Measurements from ENCODE around the gene PDE9A. TPM values are rescaled to one million over a fixed set of nuclear protein-coding genes. Genes with fewer than 3 reads are reported as not detected.

PDE9A gene
- total RNA-seq, 1 donor from 2014 or later: 20.7 TPM

DNA sequence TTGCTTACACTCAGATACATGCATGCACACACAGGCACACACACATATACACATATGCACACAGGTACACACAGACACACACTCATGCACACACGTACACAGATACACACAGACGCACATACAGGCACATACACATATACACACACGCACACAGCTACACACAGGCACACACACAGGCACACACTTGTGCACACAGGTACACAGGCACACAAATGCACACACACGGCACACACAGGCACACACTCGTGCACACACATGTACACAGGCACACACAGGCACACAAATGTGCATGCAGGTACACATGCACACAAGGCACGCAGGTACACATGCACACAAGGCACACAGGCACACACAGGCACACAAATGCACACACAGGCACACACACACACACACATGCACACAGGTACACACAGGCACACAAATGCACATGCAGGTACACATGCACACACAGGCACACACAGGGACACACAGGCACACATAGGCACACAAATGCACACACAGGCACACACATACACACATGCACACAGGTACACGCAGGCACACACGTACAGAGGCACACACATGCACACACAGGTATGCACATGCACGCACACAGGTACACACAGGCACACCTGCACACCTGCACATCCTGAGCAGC, 115.9 kb downstream of the PDE9A start:
- peak overlapping the region; percentile 76 for H3K4me3 Mint-ChIP-seq (ENCODE audit: unreplicated experiment)
- no peak for DNase-seq (ENCODE audit: low spot score)
- peaks cover 45% of the 10 kb centered on the region for H3K36me3 Mint-ChIP-seq (ENCODE audit: low read depth, unreplicated experiment)
- peaks cover 3% of the 10 kb centered on the region for H3K4me1 Mint-ChIP-seq (ENCODE audit: unreplicated experiment)
- TF ChIP-seq, protein P1, sequence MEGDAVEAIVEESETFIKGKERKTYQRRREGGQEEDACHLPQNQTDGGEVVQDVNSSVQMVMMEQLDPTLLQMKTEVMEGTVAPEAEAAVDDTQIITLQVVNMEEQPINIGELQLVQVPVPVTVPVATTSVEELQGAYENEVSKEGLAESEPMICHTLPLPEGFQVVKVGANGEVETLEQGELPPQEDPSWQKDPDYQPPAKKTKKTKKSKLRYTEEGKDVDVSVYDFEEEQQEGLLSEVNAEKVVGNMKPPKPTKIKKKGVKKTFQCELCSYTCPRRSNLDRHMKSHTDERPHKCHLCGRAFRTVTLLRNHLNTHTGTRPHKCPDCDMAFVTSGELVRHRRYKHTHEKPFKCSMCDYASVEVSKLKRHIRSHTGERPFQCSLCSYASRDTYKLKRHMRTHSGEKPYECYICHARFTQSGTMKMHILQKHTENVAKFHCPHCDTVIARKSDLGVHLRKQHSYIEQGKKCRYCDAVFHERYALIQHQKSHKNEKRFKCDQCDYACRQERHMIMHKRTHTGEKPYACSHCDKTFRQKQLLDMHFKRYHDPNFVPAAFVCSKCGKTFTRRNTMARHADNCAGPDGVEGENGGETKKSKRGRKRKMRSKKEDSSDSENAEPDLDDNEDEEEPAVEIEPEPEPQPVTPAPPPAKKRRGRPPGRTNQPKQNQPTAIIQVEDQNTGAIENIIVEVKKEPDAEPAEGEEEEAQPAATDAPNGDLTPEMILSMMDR (IDR thresholded peaks at IDR 0.05; ENCODE audit: unreplicated experiment): no peak
- H3K9me3 Mint-ChIP-seq (ENCODE audit: unreplicated experiment): no peaks in the 10 kb centered on the region
- H3K27me3 Mint-ChIP-seq (ENCODE audit: unreplicated experiment): peaks cover 22% of the 10 kb centered on the region
- H3K27ac Mint-ChIP-seq (ENCODE audit: unreplicated experiment): peak overlapping the region; percentile 39

DNA sequence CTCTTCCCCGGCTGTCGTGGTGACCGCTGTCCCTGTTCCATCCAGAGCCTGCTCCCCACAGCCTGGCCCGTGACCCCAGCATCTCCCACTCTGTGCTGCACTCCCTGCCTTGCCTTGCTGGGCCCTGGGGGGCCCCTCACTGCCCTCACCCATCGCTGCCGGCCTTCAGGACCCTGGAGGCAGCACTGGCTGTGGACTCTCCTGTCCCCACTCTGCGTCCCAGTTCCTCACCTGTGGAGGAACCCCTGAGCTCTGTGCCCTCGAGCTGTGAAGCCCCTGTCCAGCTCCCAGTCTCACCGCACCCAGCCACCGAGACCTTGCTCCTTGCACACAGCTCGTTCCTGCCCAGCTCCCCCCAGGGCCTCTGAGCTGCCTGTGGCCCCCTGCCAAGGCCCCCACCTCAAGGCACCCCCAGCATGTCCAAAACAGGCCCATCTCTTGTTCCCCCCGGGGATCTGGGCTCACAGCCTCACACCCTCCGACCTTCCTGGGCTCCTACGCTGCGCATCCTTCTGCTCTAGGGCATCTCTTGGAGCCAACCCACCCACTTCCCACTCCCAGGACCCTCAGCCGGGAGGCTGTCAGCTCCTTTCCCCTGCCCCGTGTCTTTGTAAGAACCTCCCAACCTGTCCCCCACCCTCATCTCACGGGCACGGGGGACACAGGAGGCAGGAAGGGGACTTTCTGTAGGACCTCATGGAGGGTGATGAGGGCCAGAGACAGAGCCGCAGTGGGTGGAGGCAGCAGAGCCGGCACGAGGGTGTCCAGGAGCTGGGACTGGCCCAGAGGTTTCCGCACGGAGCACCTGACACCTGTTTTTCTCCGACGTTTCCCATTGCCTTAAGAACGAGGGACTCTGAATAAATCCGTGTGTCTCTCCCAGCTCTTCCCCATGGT, 116.6 kb downstream of the PDE9A start:
- H3K27me3 Mint-ChIP-seq (ENCODE audit: unreplicated experiment): peaks cover 18% of the 10 kb centered on the region
- TF ChIP-seq, protein P1 (IDR thresholded peaks at IDR 0.05; ENCODE audit: unreplicated experiment): no peak
- H3K4me1 Mint-ChIP-seq (ENCODE audit: unreplicated experiment): peaks cover 3% of the 10 kb centered on the region
- peaks cover 40% of the 10 kb centered on the region for H3K36me3 Mint-ChIP-seq (ENCODE audit: low read depth, unreplicated experiment)
- DNase-seq (ENCODE audit: low spot score): no peak
- no peak overlapping the region for H3K4me3 Mint-ChIP-seq (ENCODE audit: unreplicated experiment)
- H3K9me3 Mint-ChIP-seq (ENCODE audit: unreplicated experiment): no peaks in the 10 kb centered on the region
- H3K27ac Mint-ChIP-seq (ENCODE audit: unreplicated experiment): no peak overlapping the region

GRCh38 chr21:42770717-42771502, 117.5 kb downstream of the PDE9A start:
- peaks cover 7% of the 10 kb centered on the region for H3K4me1 Mint-ChIP-seq (ENCODE audit: unreplicated experiment)
- no peaks in the 10 kb centered on the region for H3K9me3 Mint-ChIP-seq (ENCODE audit: unreplicated experiment)
- H3K36me3 Mint-ChIP-seq (ENCODE audit: low read depth, unreplicated experiment): peaks cover 37% of the 10 kb centered on the region
- TF ChIP-seq, protein P1 (IDR thresholded peaks at IDR 0.05; ENCODE audit: unreplicated experiment): no peak
- H3K27ac Mint-ChIP-seq (ENCODE audit: unreplicated experiment): no peak overlapping the region
- no peak for DNase-seq (ENCODE audit: low spot score)
- H3K4me3 Mint-ChIP-seq (ENCODE audit: unreplicated experiment): no peak overlapping the region
- H3K27me3 Mint-ChIP-seq (ENCODE audit: unreplicated experiment): peaks cover 18% of the 10 kb centered on the region

- Mint-ChIP-seq H3K36me3 (ENCODE audit: low read depth, unreplicated experiment) (peaks cover 40% of the 10 kb centered on the region), H3K9me3 (ENCODE audit: unreplicated experiment) (no peaks in the 10 kb centered on the region), H3K27me3 (ENCODE audit: unreplicated experiment) (peaks cover 21% of the 10 kb centered on the region), H3K4me3 (ENCODE audit: unreplicated experiment) (no peak overlapping the region), H3K27ac (ENCODE audit: unreplicated experiment) (no peak overlapping the region), H3K4me1 (ENCODE audit: unreplicated experiment) (peaks cover 9% of the 10 kb centered on the region)
- DNase-seq (ENCODE audit: low spot score): no peak
- TF ChIP-seq, protein P1 (IDR thresholded peaks at IDR 0.05; ENCODE audit: unreplicated experiment): no peak
Measured at GRCh38 chr21:42771503-42771805, 118.0 kb downstream of the PDE9A start.

Measured in endothelial cell (in vitro differentiated cells).